GM23248 (cell line): ENCODE results near the gene SMNDC1.
"Not testable (repeated sequence)": the region's sequence is repeated elsewhere in the genome, so short reads cannot be mapped to it uniquely, and the experiment has no call there.

Experiments used
- EZH2 ChIP-seq: fragments of 200-600 bp; sonication (generic); IDR thresholded peaks from 2 replicates; pipeline ENCODE4 v1.6.1; 2018; ENCODE audit warnings: antibody characterized with exemption, mild to moderate bottlenecking; ENCODE audit not compliant: insufficient read depth, poor library complexity, severe bottlenecking
- EZH2phosphoT487 ChIP-seq: fragments of 200-600 bp; sonication (generic); IDR thresholded peaks from 2 replicates; pipeline ENCODE4 v1.6.1; 2018; ENCODE audit warnings: antibody characterized with exemption, moderate library complexity, mild to moderate bottlenecking, low read depth; ENCODE audit not compliant: insufficient read depth

DNA sequence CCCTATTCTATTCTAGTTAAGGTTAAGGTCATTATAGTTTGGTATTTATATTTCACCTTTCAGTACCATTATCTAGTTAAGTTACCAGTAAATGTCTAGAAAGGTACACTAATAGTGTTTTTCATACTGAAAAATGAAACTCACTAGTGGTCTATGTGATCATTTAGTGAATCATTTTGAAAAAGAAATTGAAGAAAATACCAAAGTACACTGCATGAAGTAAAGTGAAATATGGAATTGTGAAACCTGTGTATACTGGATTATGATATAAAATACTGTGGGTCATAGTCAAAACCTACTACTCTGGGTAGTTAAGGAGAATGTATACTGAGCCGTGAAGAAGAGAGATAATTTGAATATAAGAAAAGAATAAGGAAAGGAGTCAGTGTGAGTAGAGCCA, 53.3 kb downstream of the SMNDC1 start:
- TF ChIP-seq EZH2, EZH2phosphoT487: not testable (repeated sequence)
